AG08396 (cell line): ENCODE measurements around the gene CHTF8.

ENCODE experiments used
- DNase-seq: peaks from one replicate; pipeline ENCODE4 v3.0.0; 2012; ENCODE audit warnings: low spot score, mixed read lengths

The CHTF8 gene

DNA sequence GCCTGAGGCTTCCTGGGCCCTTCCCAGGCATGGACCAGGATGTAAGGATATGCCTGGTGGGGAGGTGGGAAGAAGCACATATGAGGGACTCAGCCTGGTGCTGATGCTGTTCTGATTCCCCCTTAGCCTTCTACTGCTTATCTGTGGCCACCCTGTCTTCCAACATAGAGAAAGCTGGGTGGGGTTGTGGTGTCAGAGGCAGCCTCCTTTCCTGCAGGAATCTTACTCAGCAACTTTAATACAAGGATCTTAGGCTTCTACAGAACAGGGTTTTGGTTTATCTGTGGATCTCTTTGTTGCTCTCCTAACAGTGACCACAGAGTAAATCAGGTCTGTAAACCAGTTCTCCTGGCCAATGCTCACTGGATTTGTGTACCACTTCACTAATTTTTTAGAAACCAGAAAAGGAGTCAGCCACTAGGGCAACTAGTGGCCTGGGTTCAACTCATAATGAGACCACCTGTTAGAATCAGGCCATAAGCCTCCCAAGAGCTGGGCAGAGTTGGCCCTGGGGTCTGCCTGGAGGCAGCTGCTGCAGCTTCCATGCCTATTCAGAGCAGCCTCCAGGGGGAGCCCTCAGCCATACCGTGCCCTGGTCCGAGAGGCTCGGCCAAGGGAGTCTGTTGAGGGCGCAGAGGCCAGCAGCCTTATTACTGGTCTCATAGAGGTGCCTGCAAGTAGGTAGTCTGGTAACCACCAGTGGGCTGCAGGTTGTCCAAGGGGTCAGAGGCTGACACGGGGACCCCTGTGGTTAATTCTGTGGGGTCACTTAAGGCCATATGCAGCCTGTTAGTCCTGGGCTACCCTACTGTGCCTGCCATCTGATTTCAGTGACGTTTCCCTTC, 19.9 kb downstream of the CHTF8 start:
- DNase-seq, result peak; percentile 79

- DNase-seq, result no peak
These were observed 20.5 kb downstream of the CHTF8 start for GRCh38 chr16:69111876-69112230.

DNA sequence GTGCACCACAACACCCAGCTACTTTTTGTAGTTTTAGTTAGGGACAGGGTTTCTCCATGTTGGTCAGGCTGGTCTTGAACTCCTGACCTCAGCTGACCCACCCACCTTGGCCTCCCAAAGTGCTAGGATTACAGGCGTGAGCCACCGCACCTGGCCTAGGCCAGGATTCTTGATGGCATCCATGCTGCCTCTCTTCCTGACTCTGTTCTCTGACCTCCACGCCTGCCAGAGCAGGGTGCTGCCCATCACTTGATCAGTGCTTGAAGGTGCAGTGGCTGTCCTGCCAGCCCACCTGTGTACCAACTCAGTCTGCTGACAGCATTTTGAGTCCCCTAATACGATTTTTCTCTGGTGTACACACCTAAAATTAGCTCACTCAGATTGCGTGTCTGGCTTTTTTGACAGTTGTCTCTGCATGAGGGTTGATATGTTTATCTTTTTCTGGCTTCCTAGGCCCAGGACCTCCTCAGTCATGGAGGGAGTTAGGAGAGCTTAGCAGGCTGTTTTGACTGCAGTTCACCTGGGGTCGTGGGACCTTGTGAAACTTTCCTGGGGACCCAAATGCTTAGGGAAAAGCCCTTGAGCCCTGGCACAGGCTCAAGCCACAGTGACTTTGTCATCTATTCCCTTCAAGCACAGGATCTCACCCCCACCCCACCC, 21.0 kb downstream of the CHTF8 start:
- DNase-seq, result no peak

DNA sequence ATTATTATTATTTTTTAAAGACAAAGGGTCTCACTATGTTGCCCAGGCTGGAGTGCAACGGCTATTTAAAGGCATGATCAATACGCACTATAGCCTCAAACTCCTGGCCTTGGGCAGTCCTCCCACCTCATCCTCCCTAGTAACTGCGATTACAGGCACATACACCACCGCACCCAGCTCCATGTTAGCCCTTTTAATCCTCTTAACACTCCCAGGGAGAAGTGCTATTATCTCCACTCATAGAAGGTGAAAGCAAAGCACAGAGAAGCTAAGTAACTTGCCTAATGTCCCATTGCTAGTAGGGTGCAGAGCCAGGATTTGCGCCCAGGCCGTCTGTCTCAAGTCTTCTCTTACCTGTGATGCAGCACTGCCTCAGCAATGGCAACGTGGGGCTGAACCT, 22.0 kb downstream of the CHTF8 start:
- no peak for DNase-seq

DNA sequence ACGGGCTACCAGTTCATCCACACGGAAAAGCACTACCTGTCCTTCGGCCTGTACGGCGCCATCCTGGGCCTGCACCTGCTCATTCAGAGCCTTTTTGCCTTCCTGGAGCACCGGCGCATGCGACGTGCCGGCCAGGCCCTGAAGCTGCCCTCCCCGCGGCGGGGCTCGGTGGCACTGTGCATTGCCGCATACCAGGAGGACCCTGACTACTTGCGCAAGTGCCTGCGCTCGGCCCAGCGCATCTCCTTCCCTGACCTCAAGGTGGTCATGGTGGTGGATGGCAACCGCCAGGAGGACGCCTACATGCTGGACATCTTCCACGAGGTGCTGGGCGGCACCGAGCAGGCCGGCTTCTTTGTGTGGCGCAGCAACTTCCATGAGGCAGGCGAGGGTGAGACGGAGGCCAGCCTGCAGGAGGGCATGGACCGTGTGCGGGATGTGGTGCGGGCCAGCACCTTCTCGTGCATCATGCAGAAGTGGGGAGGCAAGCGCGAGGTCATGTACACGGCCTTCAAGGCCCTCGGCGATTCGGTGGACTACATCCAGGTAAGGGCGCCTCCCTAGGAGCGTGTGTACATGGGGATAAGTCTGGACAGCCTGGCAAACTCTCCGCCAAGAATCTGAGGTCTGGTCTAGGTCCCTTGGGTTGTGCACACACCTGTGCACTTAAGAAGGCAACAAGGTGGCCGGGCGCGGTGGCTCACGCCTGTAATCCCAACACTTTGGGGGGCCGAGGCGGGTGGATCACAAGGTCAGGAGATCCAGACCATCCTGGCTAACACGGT, 22.7 kb downstream of the CHTF8 start:
- DNase-seq, result no peak

DNA sequence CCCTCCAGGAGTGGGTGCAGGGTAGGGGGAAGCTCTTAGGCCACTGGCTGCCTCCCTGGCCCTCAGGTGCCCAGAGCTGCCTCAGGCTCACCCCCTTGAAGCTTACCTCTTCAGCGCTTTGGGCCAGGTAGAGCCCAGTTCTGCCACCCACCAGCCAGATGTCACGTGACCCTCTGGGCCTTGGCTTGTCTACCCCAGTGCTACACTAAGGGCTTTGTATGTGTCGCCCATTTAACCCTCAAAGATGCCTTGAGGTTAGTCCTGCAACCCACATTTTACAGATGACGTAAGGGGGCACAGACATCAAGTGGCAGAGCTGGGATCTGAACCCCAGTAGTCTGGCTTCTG, 23.5 kb downstream of the CHTF8 start:
- no peak for DNase-seq

GRCh38 chr16:69108064-69108904, 24.1 kb downstream of the CHTF8 start:
- DNase-seq, result no peak

DNA sequence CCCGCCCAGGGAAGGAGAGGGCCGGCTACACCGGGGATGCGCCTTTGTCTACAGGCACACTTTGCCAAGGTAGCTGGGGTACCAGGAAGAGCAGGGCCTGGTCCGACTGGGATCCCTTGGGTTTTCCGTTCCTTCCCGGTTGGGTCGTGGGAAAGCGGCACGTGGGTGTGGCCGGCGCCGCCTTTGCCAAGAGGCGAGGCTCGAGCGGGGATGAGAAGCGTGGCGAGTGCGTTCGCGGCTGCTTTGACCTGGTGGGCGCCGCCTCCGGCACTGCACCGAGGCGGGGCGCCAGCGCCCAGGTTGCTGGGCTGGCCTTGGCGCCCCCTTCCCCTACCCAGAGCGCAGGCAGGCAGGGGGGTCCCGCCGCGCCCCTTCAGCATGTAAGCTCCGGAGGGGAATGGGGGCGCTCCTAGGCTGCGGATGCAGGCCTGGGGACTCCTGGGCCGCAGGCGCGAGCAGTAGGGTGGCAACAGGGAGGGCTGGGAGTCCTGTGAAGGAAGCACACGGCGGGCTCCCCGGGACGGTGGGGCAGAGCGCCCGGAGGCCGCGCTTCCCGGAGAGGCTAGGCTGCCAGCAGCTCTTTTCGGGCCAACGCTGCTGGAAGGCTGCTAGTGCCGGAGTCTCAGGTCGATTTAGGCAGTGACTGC, 24.9 kb downstream of the CHTF8 start:
- DNase-seq, result peak; percentile 65

DNA sequence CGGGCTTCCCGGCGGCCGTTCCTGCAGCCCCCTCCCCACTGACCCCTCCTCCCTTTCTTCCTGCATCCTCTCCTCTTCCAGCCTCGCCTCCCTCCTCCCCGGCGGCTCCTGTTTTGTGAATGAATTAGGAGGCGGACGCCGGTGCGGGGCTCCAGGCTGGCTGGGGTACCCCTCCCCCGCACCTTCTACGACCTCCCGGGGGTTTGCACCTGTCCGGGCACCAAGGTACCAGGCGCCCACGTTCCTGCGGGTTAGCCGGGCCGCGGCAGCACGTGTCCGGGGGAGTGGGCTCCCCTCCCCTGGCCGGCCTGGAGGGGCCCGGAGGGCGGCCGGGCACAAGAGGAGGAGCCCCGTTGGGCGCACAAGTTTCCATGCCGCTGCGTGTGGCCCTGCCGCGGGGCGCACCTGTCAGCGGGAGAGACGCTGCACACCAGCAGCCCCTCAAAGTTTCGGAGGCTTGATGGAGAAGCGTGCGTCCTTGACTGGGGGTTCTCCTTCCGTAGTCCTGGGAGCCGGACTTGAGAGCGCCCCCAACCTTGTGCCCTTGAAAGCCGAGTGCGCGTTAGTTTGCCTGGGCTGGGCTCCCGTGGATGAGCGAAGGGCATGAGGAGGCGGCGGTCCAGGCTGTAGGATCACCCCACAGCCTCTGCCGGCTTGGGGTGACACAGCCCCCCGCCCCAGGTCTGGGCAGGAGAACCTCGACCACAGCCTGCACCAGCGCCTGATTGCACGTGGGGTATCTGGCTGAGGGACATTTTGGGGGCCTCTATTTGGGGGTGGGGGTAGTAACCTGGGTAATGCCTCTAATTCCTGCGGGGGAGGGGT, 25.7 kb downstream of the CHTF8 start:
- peak; percentile 48 for DNase-seq

DNA sequence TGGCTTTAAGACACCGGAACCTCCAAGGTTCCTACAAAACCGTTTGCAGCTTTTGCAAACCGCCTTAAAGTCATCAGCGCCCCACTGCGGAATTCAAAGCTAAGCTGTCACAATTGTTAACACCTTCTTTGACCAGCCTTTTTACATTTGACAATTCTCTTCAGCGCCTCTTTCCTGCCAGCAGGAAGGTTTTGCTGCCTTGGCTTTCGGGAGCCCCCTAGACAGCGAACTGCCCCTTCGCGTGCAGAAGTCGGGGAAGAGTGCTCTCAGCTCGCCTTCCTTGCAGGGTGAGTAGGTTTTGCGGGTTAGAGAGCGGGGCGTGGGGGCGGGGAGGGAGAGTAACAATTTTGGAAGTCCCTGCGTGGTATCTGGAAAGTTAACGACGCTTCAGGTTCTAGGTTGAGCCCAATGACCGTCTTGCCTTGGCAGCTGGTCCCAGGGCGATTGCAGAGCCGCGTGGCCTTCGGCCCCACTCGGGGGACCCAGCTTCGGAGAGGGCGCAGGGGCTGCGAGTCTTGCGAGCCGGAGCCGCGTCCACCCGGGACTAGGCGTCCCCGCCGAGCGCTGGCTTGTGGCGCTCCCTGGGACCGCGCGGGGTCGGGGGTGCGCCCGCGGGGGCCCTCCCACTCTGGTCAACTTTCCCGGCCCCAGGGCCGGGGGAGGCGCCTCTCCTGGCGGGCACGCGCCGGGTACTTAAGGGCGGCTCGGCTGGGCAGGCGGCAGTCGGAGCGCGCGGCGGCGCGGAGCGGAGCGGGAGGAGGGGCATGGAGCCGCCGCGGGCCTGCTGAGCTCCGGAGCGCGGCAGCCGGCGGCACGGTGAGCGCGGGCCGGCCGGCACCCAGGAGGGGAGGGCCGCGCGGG, 26.7 kb downstream of the CHTF8 start, which contains the start of gene HAS3:
TSS of gene HAS3 (plus strand) at position 153 of the 861 bp plus-strand sequence. CDS start 3,743 bp downstream, outside the sequence.
- DNase-seq, result peak; percentile 86

DNA sequence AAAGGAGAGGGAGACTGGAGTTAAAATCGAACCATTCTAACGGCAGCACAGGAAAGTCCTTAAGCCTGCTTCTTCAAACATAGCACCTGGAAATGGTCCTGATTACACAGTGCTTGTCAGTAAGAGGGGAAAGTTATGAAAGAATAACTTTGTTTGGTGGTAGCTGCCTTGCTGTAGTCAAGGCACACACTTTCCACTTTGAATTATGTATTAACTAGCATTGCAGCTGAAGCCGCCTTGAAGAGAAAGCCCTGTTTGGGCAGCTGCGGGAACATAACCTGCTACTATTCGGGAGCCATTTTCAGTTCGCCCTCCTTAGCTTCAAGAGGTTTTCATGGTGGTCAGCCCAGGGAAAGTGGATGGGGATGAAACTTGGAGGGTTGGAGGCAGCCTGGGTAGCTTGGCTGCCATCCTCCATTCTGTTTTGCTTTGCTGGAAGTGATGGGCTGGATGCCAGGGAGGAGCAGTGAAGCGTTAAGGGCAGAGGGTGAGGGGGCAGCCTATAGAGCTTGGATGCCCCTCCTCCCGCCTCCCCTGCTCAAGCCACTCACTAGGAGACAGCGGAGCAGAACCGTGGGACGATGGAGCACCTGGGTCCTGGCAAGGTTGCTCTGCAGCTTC, 32.2 kb downstream of the CHTF8 start:
- no peak for DNase-seq

DNA sequence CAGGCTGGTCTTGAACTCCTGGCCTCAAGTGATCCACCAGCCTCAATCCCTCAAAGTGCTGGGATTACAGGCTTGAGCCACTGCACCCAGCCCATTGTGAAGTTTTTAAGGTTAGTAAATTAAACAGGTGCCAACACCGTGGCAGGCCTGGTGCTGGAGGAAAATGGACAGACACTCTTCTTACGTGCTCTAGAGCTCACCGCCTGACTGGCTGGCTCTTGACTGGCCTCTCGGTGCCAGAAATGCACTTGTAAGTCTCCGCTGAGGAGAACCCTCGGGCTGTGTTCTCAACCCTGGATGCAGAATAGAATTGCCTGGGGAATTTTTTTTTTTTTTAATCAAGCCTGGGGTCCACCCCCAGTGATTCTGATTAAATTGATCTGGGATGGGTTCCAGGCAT, 37.2 kb downstream of the CHTF8 start:
- no peak for DNase-seq

- DNase-seq, result no peak
These were observed 37.9 kb downstream of the CHTF8 start for GRCh38 chr16:69094501-69094900.

GRCh38 chr16:69093974-69094373, 38.4 kb downstream of the CHTF8 start:
- DNase-seq, result no peak

GRCh38 chr16:69089091-69089910, 43.1 kb downstream of the CHTF8 start:
- DNase-seq, result no peak

DNA sequence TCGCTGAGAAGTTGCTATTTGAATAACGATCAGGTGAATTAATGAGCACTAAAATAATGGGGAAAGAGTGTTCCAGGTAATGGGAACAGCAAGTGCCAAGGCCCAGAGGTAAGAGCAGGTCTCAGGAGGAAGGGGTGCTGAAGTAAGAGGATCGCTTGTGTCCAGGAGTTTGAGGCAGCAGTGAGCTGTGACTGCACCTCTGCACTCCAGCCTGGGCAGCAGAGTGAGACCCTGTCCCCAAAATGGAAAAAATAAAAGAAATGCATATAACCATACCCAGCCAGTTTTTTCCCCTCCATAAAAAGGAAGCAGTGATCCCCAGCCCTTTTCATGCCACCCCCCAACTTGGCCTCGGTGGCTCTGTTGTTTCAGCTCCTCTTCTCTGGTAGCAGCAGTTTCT, 43.7 kb downstream of the CHTF8 start:
- no peak for DNase-seq

DNA sequence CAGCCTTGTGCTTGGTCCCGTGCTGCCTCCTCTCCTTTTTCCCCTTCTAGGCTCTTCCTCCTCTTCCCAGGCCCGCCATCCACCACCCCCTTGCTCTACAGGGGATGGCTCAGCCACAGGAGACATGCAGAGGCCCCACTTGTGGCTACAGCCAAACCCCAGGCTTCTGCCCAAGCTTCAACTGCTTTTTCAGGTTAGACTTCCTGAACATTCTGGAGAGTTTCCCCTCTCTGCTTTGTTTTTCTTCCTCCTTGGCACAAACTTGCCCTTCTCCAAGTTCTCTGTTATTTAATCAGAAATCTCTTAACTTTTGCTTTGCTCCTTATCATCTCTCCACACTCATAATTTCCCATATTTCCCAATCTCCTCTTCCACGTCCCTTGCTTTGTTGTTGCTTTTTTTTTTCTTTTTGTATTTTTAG, 45.2 kb downstream of the CHTF8 start:
- DNase-seq, result no peak

DNA sequence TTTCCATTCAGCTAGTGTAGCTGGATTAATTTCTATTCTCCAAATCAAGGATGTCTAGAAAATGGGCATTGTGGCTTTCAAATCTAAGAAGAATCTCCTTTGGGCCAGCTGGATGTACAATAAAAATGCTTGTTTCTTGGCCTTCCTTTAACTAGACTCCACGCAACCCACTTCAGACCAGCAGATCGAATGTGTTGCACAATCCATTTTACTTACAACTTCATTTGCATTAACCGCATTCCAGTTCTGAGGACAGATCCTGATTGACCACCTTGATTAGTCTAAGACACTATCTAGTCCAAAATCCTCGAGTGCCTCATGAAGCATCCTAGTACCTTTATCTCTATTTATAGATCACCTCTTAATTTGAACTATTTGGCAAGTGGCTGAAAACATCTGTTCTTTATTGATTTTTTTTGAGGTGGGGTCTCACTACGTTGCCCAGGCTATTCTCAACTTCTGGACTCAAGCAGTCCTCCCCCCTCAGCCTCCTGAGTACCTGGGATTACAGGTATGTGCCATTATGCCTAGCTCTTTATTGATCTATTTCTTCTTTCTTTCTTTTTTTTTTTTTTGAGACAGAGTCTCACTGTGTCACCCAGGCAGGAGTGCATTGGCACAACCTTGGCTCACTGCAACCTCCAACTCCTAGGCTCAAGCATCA, 47.2 kb downstream of the CHTF8 start:
- no peak for DNase-seq
